Skin epidermis (tissue), 12 donors: ENCODE data around the gene CERS6.

Experiments used
- H3K27ac ChIP-seq, 21 experiments: fragments of 200-600 bp; sonication (generic) in 11 of 21; one replicate each; pipeline ENCODE4 v1.5.0; 2020; ENCODE audit warnings: mild to moderate bottlenecking in 3 of 21, inconsistent platforms in 2 of 21, moderate library complexity in 2 of 21
- H3K4me3 ChIP-seq, 7 experiments: fragments of 200-600 bp; sonication (generic) in 2 of 7; one replicate each; pipeline ENCODE4 v1.5.0; 2020; ENCODE audit warnings: inconsistent platforms in 2 of 7, mild to moderate bottlenecking in 2 of 7, moderate library complexity in 1 of 7

The CERS6 gene

GRCh38 chr2:168679741-168680310 is 223.8 kb downstream of the CERS6 start:
- H3K4me3 ChIP-seq = no peak overlapping the region
- no peak overlapping the region for H3K27ac ChIP-seq

DNA sequence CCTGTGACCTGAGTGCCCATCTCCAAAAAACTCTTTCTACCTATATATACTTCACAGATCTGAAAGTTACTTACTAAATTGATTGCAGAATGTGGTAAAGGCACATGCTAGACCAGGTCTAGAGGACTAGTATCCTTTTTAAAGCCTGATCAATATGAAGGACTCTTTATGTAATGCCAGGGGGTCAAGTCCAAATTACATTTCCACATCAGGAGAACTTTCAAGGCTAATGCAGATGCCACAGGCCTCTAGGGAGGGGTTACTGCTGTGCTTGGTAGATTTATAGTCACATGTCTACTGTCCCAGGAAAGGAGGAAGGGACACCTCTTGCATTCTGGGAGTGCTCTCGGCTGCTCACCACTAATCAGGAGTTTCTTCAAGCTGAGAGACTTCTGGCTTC is 227.9 kb downstream of the CERS6 start:
- no peak overlapping the region for H3K4me3 ChIP-seq
- no peak overlapping the region for H3K27ac ChIP-seq

GRCh38 chr2:168684921-168685599 is 229.0 kb downstream of the CERS6 start:
- H3K27ac ChIP-seq = no peak overlapping the region
- no peak overlapping the region for H3K4me3 ChIP-seq

DNA sequence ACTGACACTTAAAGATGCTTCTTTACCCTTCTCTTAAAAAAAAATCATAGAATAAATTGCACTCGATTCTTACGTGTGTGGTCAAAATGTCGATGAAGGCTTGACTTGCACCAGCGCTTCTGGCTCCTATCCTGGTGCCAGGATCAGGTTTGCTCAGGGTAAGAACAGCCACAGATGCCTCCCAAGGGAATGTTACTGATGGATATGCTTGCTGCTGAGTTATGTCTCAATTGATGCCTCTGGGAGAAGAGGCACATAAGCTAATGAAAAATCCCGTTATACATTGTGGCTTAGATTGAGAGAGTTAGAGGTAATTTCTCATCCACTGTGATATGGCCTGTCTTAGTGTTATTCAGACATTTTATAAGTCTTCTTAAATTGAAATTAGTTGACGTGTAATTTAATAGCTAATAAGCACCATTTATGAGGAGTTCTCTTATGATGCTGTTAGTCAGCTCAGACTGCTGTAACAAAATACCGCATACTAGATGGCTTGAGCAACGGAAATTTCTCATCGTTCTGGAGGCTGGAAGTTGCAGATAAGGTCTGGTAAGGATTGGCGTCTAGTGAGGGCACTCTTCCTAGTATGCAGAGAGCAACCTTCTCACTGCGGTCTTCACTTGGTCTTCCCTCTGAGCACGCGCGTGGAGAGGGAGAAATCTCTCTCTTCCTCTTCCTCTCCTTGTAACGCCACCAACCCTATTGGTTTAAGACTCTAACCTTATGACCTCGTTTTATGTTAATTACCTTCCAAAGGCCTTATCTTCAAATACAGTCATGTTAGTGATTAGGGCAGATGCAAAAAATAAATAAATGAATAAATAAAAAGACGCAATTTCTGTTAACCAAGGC is 229.8 kb downstream of the CERS6 start:
- no peak overlapping the region for H3K4me3 ChIP-seq

DNA sequence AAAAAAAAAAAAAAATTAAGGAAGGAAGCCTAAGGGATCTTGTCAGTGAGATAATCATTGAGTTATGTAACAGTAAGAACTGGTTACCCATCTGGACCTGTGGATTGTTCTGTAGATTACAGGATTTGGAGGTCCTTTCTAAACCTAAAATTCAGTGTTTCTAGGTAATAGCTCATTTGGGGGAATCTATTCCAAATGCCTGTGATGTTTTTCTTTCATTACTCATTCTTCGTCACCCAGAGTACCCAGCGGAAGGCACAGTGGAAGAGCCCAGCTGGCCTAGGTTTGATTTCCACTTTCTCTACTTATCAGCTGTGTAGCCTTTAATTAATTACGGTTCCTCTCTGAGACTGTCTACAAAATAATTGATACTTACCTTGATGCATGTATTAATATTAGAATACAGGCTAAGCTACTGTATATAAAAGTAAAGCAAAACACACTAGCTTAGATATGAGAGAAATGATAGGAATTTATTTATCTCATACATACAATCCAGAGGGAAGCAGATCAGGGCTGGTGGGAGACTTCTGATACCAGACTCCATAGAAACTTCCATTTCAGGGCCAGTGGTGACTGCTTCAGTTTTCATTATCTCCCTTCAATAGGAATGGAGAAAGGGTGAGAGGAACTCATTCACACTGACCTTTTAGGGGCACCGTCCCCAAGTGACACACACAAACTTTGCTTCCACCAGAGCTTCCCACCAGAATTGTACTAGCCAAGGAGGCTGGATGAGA is 230.6 kb downstream of the CERS6 start:
- H3K4me3 ChIP-seq = no peak overlapping the region
- no peak overlapping the region for H3K27ac ChIP-seq

More for the DNA sequence above, 229.8 kb downstream of the CERS6 start:
- H3K27ac ChIP-seq = no peak overlapping the region

DNA sequence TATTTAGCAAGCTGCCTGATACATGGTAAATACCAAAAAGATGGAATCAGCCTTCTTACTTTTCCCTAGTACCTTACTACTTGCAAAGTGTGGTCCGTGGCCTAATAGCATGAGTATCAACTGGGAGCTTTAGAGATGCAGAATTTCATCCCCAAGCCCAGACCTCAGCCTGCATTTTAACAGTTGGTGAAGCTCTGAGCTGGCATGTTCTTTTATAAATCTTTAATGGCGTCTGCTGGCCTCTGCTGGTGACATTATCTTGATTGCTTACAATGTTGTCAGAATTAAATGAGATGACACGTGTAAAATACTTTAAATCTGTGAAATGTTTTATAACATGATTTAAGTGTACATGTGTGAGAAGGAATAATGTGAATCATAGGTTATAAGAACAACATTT is 231.2 kb downstream of the CERS6 start:
- Histone ChIP-seq H3K4me3 (no peak overlapping the region), H3K27ac (no peak overlapping the region)

DNA sequence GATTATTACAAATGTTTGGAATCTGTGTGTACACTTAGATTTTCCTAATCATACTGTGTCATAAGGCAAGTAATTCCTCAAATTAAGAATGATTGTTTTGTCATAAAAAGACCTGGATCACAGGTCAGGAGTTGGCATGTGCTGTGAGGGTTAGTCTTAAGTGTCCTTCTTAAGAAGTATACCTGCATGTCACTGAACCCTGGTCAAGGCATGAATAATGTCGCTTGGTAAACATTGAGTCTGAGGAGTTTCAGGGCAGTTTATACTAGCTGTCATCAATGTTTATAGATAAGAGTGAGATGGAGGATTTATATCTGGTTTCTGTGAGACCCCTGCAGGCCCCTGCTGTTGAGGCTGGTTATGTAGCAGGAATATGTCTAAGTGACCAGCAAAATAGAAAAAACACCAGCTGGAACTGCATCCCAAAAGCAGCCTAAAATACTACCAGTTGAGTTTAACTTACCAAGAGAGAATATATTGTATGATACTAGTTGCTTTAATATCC is 234.4 kb downstream of the CERS6 start:
- Histone ChIP-seq H3K27ac (no peak overlapping the region), H3K4me3 (no peak overlapping the region)

- Histone ChIP-seq H3K27ac (no peak overlapping the region), H3K4me3 (no peak overlapping the region)
These were observed 235.1 kb downstream of the CERS6 start for GRCh38 chr2:168691221-168691620.

GRCh38 chr2:168692132-168692744 is 236.2 kb downstream of the CERS6 start:
- H3K27ac ChIP-seq = no peak overlapping the region
- no peak overlapping the region for H3K4me3 ChIP-seq

- H3K27ac ChIP-seq = no peak overlapping the region
- H3K4me3 ChIP-seq = no peak overlapping the region
These were observed 238.1 kb downstream of the CERS6 start for GRCh38 chr2:168694173-168694572.

GRCh38 chr2:168694866-168695265 is 238.8 kb downstream of the CERS6 start:
- H3K27ac ChIP-seq = no peak overlapping the region
- H3K4me3 ChIP-seq = no peak overlapping the region

DNA sequence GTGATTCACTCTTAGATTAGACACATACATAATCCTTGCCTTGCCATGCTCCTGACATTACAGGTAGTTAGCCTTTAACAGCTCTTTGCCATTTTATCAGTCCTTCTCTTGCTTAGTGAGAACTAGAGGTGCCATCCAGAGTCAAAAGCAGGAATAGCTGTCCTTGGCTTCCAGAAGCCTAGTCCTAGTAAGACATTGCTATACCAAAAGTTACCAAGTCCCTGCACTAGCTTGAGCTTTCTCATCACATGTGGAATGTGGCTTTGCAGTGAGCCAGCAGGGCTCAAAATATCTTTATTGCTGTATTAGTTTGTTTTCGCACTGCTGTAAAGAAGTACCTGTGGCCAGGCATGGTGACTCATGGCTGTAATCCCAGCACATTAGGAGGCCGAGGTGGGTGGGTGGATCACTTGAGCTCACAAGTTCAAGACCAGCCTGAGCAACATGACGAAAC is 241.6 kb downstream of the CERS6 start:
- no peak overlapping the region for H3K4me3 ChIP-seq
- H3K27ac ChIP-seq = no peak overlapping the region

GRCh38 chr2:168698969-168699368 is 242.9 kb downstream of the CERS6 start:
- Histone ChIP-seq H3K4me3 (no peak overlapping the region), H3K27ac (no peak overlapping the region)

DNA sequence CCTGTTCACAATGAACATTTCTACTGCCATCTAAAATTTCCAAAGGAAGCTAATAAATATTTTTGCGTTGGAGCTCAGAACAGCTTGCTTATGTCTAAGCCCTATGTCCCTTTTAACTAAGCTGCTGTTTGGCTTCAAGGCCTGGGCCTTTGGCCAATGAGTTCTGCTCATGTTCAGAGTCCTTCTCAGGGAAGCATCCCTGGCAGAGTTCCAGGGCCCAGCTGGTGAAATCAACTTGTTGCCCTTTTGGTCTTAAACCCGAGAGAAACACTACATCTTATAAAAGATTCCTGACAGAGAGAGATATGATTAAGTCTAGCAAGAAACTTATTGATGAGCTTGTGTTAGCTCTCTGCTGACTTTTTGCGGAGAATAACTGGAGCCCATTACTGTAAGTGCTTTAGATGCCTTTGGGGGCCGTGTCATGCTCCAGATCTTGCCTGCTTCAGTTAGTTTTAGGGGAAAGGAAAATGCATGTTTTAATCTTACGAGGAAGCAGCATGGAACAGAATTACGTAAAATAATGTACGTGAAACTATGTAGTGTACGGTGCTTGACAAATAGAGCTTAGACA is 243.9 kb downstream of the CERS6 start:
- H3K4me3 ChIP-seq = no peak overlapping the region
- H3K27ac ChIP-seq = no peak overlapping the region

- Histone ChIP-seq H3K27ac (no peak overlapping the region), H3K4me3 (no peak overlapping the region)
These were observed 244.7 kb downstream of the CERS6 start for GRCh38 chr2:168700615-168701245.

DNA sequence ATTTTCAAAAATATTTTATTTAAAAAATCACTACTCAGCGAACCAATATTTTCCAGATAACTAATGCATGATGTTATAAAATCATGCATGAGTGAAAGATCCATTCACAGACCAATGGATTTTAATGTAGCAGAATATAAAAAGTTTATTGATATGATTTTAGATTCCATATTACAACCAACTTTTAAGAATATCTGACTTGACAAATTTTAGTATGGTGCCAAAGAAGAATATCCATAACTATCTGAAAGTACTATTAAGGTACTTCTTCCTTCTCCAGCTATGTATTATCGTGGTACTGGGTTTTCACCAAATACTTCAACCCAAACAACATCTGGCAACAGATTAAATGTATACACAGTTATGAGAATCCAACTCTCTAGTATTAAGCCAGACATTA is 246.5 kb downstream of the CERS6 start:
- Histone ChIP-seq H3K27ac (no peak overlapping the region), H3K4me3 (no peak overlapping the region)

GRCh38 chr2:168703926-168704325 is 247.9 kb downstream of the CERS6 start:
- H3K27ac ChIP-seq = no peak overlapping the region
- H3K4me3 ChIP-seq = no peak overlapping the region

GRCh38 chr2:168705534-168706470 is 249.7 kb downstream of the CERS6 start:
- no peak overlapping the region for H3K27ac ChIP-seq
- no peak overlapping the region for H3K4me3 ChIP-seq
